IMR-90 (cell line): ENCODE results near the gene F10. TPM values are rescaled to one million over a fixed set of nuclear protein-coding genes. Genes with fewer than 3 reads are reported as not detected.

Source experiments
- ATAC-seq: fragments of 200-7000 bp; cut with Tn5 transposase; 2 replicates; pipeline ENCODE4 v1.9.1; 2020; ENCODE audit warnings: low read depth, mild to moderate bottlenecking, moderate library complexity
- BruUV-seq: library from RNA; stranded (reverse); fragments of 400-500 nt; replicated peaks from 2 replicates; lab custom pipeline; 2021; lab: Mats Ljungman, UMichigan
- CTCF ChIA-PET: fragments of 300-600 bp; formaldehyde crosslinking; extraction: SDS; loops from one replicate; lab custom pipeline; 2021; ENCODE audit warnings: antibody characterized with exemption; lab: Yijun Ruan, JAX
- POLR2A ChIA-PET: fragments of 300-600 bp; sonication (Branson Sonifier 250); formaldehyde crosslinking; loops from one replicate; lab custom pipeline; 2022; ENCODE audit warnings: antibody characterized with exemption; ENCODE audit not compliant: unreplicated experiment; lab: Charles Lee
- DNase-seq: peaks from one replicate; pipeline ENCODE4 v3.0.0; 2013
- H2AFZ ChIP-seq: replicated peaks from 2 replicates; pipeline ENCODE3; 2013; ENCODE audit warnings: low read length, mild to moderate bottlenecking; ENCODE audit not compliant: poor library complexity
- H2AK5ac ChIP-seq: 2 replicates; pipeline ENCODE4 v1.6.1; 2013; ENCODE audit warnings: low read depth, low read length, inconsistent platforms
- H2AK9ac ChIP-seq: replicated peaks from 2 replicates; pipeline ENCODE3; 2013; ENCODE audit warnings: mild to moderate bottlenecking, low read depth, low read length, moderate library complexity; ENCODE audit not compliant: poor library complexity
- H2BK120ac ChIP-seq: 2 replicates; pipeline ENCODE4 v1.6.1; 2013; ENCODE audit warnings: low read depth, low read length, inconsistent platforms
- H2BK15ac ChIP-seq: 3 replicates; pipeline ENCODE4 v1.6.1; 2013; ENCODE audit warnings: low read depth, low read length, inconsistent platforms
- H2BK20ac ChIP-seq: 2 replicates; pipeline ENCODE4 v1.6.1; 2013; ENCODE audit warnings: low read depth, mild to moderate bottlenecking, inconsistent platforms, low read length, moderate library complexity
- H2BK5ac ChIP-seq: 2 replicates; pipeline ENCODE4 v1.6.1; 2013; ENCODE audit warnings: mild to moderate bottlenecking, low read depth, low read length, inconsistent platforms; ENCODE audit not compliant: poor library complexity, severe bottlenecking
- H3K14ac ChIP-seq: replicated peaks from 2 replicates; pipeline ENCODE4 v1.6.1; 2013; ENCODE audit warnings: low read depth, low read length, inconsistent platforms
- H3K18ac ChIP-seq: 2 replicates; pipeline ENCODE4 v1.6.1; 2013; ENCODE audit warnings: low read depth, low read length, control low read depth
- H3K23ac ChIP-seq: 2 replicates; pipeline ENCODE4 v1.6.1; 2013; ENCODE audit warnings: low read depth, low read length, inconsistent platforms
- H3K27ac ChIP-seq: 2 replicates; pipeline ENCODE4 v1.5.1; 2013; ENCODE audit warnings: mild to moderate bottlenecking, control low read depth, low read length; ENCODE audit not compliant: insufficient read depth
- H3K27me3 ChIP-seq: 2 replicates; pipeline ENCODE4 v1.6.1; 2013; ENCODE audit warnings: low read length; ENCODE audit not compliant: control insufficient read depth, insufficient read depth
- H3K36me3 ChIP-seq: 2 replicates; pipeline ENCODE4 v1.6.1; 2013; ENCODE audit warnings: low read length, mixed read lengths; ENCODE audit not compliant: control insufficient read depth, insufficient read depth
- H3K4ac ChIP-seq: 2 replicates; pipeline ENCODE4 v1.6.1; 2013; ENCODE audit warnings: low read depth, low read length, inconsistent platforms
- H3K4me1 ChIP-seq: 2 replicates; pipeline ENCODE4 v1.6.1; 2013; ENCODE audit warnings: low read length, mixed read lengths; ENCODE audit not compliant: control insufficient read depth, insufficient read depth
- H3K4me2 ChIP-seq: 2 replicates; pipeline ENCODE4 v1.6.1; 2013; ENCODE audit warnings: low read depth, mild to moderate bottlenecking, control low read depth, low read length, moderate library complexity
- H3K4me3 ChIP-seq: 2 replicates; pipeline ENCODE4 v1.5.1; 2013; ENCODE audit warnings: low read depth, mild to moderate bottlenecking, control low read depth, low read length, moderate library complexity; ENCODE audit not compliant: insufficient read depth
- H3K56ac ChIP-seq: 2 replicates; pipeline ENCODE4 v1.6.1; 2013; ENCODE audit warnings: low read length, inconsistent platforms; ENCODE audit not compliant: insufficient read depth; ENCODE audit errors: extremely low read depth
- H3K79me1 ChIP-seq, 2 experiments: 2 replicates each; pipeline ENCODE4 v1.6.1; 2013; ENCODE audit warnings: low read length in 2 of 2, inconsistent platforms in 1 of 2, low read depth in 1 of 2
- H3K9ac ChIP-seq: 2 replicates; pipeline ENCODE4 v1.6.1; 2013; ENCODE audit warnings: low read depth, low read length, control low read depth
- H3K9me1 ChIP-seq: 2 replicates; pipeline ENCODE4 v1.6.1; 2013; ENCODE audit warnings: low read length, inconsistent platforms; ENCODE audit not compliant: insufficient read depth
- H3K9me3 ChIP-seq: 2 replicates; pipeline ENCODE4 v1.6.1; 2013; ENCODE audit warnings: low read length; ENCODE audit not compliant: control insufficient read depth, insufficient read depth
- H4K20me1 ChIP-seq: 2 replicates; pipeline ENCODE4 v1.6.1; 2013; ENCODE audit warnings: low read length, inconsistent platforms; ENCODE audit not compliant: insufficient read depth
- H4K5ac ChIP-seq: 2 replicates; pipeline ENCODE4 v1.6.1; 2013; ENCODE audit warnings: mild to moderate bottlenecking, low read depth, low read length, control low read depth
- H4K8ac ChIP-seq, 2 experiments: 2 replicates each; pipeline ENCODE4 v1.6.1; 2013; ENCODE audit warnings: low read depth in 2 of 2, low read length in 2 of 2, control low read depth in 1 of 2, inconsistent platforms in 1 of 2
- H4K91ac ChIP-seq: 2 replicates; pipeline ENCODE4 v1.6.1; 2013; ENCODE audit warnings: low read depth, low read length, inconsistent platforms; ENCODE audit not compliant: insufficient read depth
- MAFK ChIP-seq: IDR thresholded peaks from 2 replicates; pipeline ENCODE4 v1.6.1; 2012; ENCODE audit warnings: low read depth, low read length, improper control_type of control experiment
- MAZ ChIP-seq: IDR thresholded peaks from 2 replicates; pipeline ENCODE4 v1.6.1; 2012; ENCODE audit warnings: low read depth, mild to moderate bottlenecking, low read length, improper control_type of control experiment, moderate library complexity, borderline replicate concordance
- WGBS, 2 experiments: methylation state at CpG; one replicate each; pipeline versions ENCODE4 v1.1.5 to v1.1.7; 2013; ENCODE audit warnings: missing lambda C conversion rate in 2 of 2; ENCODE audit not compliant: insufficient read length in 1 of 2; ENCODE audit errors: extremely low coverage in 2 of 2; 5-methylcytosine and 5-hydroxymethylcytosine counted together
- dilution Hi-C: fragments of 300-500 bp; cut with HindIII; formaldehyde crosslinking; loops from one replicate; pipeline ENCODE4 v1.14.3; 2018; ENCODE audit warnings: low sequenced_read_pairs; ENCODE audit not compliant: unreplicated experiment
- in situ Hi-C: fragments of 300-500 bp; cut with MboI; formaldehyde crosslinking; loops from 3 replicates; pipeline ENCODE4 v1.14.3; 2019; ENCODE audit warnings: low sequenced_read_pairs, inconsistent platforms, mixed read lengths
- intact Hi-C: fragments of 100-400 bp; cut with micrococcal nuclease; formaldehyde crosslinking; loops from 2 replicates; pipeline ENCODE4 v1.10.0; 2022
- polyA plus RNA-seq, 3 experiments: library from polyadenylated mRNA; depleted of rRNA; stranded (reverse); fragments of >200 nt; gene quantifications; 2 replicates each; pipeline ENCODE4 v1.2.3, GENCODE V29; 2012; ENCODE audit warnings: low replicate concordance in 1 of 3
- total RNA-seq: library from RNA; depleted of rRNA; stranded (reverse); fragments of >200 nt; gene quantifications from 2 replicates; pipeline ENCODE4 v1.2.3, GENCODE V29; 2012

Gene F10
- total and polyA plus RNA-seq, 2 of the 4 experiments (the other 2 are of a cell fraction) = 9.1 to 19.5 TPM

DNA sequence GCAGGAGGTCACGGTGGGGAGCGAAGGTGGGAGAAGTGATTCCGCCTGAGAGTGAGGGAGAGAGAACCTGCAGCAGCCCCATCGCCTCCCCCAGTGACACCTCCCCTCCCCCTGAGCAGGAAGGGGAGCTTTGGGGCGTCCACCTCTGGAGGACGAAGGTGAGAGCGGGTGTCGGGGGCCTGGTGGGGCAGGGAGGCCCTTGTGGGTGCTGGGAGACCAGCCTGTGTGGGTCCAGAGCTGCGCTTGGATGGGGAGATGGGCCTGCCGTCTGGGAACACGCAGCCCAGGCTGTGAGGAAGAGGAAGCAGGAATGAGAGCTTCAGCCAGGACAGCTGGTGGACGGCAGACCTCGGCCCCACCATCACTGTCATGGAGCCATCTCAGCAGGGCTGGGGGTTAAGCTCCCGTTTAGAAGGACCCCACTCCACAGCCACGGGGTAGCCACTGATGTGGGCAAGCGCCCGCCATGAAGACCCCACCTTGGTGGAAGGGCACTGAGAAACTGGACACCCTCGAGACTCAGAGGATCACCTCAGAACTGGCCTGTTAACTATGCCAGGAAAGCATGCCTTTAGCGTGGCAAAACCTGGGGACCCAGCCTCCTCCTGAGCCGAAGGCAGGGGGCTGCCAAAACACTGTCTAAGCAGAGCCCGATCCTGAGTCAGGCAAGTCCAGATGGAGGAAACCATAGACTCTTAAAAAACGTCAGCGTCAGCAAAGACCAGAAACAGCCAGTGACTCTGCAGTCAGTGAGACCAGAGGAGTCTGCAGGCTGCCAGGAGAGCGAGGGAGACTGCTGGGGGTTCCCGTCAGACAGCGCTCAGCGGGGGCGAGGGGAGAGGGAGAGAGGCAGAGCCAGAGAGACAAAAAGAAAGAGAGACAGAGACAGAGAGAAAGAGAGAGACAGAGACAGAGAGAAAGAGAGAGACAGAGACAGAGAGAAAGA, 29.4 kb downstream of the F10 start:
- Histone ChIP-seq H3K14ac (peak overlapping the region; percentile 72; the same call in 1 of the 2 replicates), H2AFZ (peak overlapping the region; percentile 92), H3K9me3 (no peaks in the 10 kb centered on the region), H3K4me2 (peak overlapping the region; percentile 5; the same call in 1 of the 2 replicates), H3K56ac (no peak overlapping the region), H3K23ac (0 out of 2 replicates have a peak overlapping the region, but pooled peaks have one; percentile 53), H4K20me1 (no peaks in the 10 kb centered on the region), H4K91ac (no peak overlapping the region; the same call in 1 of the 2 replicates), H3K4ac (peak overlapping the region; percentile 59), H4K5ac (peak overlapping the region; percentile 41; the same call in 1 of the 2 replicates), H3K18ac (no peak overlapping the region), H4K8ac (peak overlapping the region; percentile 94 to 98; a peak in 3 of 4 replicates), H3K27ac (no peak overlapping the region), H3K36me3 (no peaks in the 10 kb centered on the region), H3K4me1 (peaks cover 11% of the 10 kb centered on the region), H2AK5ac (peak overlapping the region; percentile 71; the same call in 1 of the 2 replicates), H2BK20ac (peak overlapping the region; percentile 5; the same call in 1 of the 2 replicates), H3K4me3 (no peak overlapping the region), H2BK15ac (no peak overlapping the region), H3K79me1 (no peaks in the 10 kb centered on the region), H2AK9ac (peak overlapping the region; percentile 84), H3K9me1 (peaks cover 5% of the 10 kb centered on the region; the same call in 1 of the 2 replicates), H2BK120ac (peak overlapping the region; percentile 56; the same call in 1 of the 2 replicates), H2BK5ac (no peak overlapping the region), H3K9ac (peak overlapping the region; percentile 1; the same call in 1 of the 2 replicates), H3K27me3 (0 out of 2 replicates have a peak, but pooled peaks cover 2% of the 10 kb centered on the region)
- POLR2A ChIA-PET = no interaction called here
- dilution Hi-C loops (no loop called here), in situ Hi-C loops (no loop called here), intact Hi-C loops (loop anchor here (2.0 kb wide), 1 partner anchor 59 kb away; no protein-coding TSS in a partner anchor)
- ATAC-seq = peak; percentile 47
- CTCF ChIA-PET = no interaction called here
- no TSS peak for BruUV-seq
- WGBS, 2 experiments = 47% methylated on average over 12 of the region's 28 CpGs; no CpG with 5 or more reads in 1 of the 2 experiments
- peak; percentile 88 for TF ChIP-seq MAFK
- TF ChIP-seq MAZ = no peak; the same call in 1 of the 2 replicates
- peak; percentile 74 for DNase-seq
